OCI-LY3 (cell line): ENCODE measurements around the gene DHX9.
"Not testable (repeated sequence)": the region's sequence is repeated elsewhere in the genome, so short reads cannot be mapped to it uniquely, and the experiment has no call there.

Experiments used
- EZH2phosphoT487 ChIP-seq: fragments of 200-600 bp; shearing (Covaris generic); IDR thresholded peaks from 2 replicates; pipeline ENCODE4 v1.6.1; 2018; ENCODE audit warnings: antibody characterized with exemption, mixed run types, low read depth
- TF ChIP-seq, protein P1 (sequence below): fragments of 200-600, 300-600 bp; sonication (generic); IDR thresholded peaks from 2 replicates; pipeline ENCODE4 v1.5.1; 2014; ENCODE audit warnings: antibody characterized with exemption, low read length, low read depth

DNA sequence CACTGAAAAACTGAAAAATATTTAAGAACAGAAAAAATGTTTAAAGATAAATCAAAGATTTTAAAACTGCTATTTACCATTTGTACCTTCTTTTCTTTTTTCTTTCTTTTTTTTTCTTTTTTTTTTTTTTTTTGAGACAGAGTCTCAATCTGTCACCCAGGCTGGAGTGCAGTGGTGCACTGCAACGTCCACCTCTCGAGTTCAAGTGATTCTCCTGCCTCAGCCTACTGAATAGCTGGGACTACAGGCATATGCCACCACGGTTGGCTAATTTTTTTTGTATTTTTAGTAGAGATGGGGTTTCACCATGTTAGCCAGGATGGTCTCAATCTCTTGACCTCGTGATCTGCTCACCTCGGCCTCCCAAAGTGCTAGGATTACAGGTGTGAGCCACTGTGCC, 62.8 kb downstream of the DHX9 start:
- TF ChIP-seq, protein P1, sequence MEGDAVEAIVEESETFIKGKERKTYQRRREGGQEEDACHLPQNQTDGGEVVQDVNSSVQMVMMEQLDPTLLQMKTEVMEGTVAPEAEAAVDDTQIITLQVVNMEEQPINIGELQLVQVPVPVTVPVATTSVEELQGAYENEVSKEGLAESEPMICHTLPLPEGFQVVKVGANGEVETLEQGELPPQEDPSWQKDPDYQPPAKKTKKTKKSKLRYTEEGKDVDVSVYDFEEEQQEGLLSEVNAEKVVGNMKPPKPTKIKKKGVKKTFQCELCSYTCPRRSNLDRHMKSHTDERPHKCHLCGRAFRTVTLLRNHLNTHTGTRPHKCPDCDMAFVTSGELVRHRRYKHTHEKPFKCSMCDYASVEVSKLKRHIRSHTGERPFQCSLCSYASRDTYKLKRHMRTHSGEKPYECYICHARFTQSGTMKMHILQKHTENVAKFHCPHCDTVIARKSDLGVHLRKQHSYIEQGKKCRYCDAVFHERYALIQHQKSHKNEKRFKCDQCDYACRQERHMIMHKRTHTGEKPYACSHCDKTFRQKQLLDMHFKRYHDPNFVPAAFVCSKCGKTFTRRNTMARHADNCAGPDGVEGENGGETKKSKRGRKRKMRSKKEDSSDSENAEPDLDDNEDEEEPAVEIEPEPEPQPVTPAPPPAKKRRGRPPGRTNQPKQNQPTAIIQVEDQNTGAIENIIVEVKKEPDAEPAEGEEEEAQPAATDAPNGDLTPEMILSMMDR: not testable (repeated sequence)
- not testable (repeated sequence) for TF ChIP-seq EZH2phosphoT487
